ENCODE data around the gene SCP2.

- TF ChIP-seq REST (IDR thresholded peaks at IDR 0.05; ENCODE audit: insufficient replicate concordance, low read depth) (no peak), CTCF (IDR thresholded peaks at IDR 0.05; ENCODE audit: insufficient read depth, low read length) (no peak)
Measured at GRCh38 chr1:52917581-52917980, 9.5 kb upstream of the SCP2 start.

Measured in HL-60 (cell line).